ENCODE results near the gene NPDC1. TPM values are rescaled to one million over a fixed set of nuclear protein-coding genes. Genes with fewer than 3 reads are reported as not detected.

Gene NPDC1
- total RNA-seq, 4 donors from 2014 or later: 11.3 to 22.3 (median 19.0) TPM

GRCh38 chr9:137037035-137037434 is 8.9 kb downstream of the NPDC1 start:
- peaks cover 0 to 3% of the 10 kb centered on the region in 2 donors for H3K4me1 ChIP-seq
- H3K36me3 ChIP-seq: peaks cover 0 to 12% of the 10 kb centered on the region in 2 donors
- DNase-seq (no peak), ATAC-seq (no peak)
- in situ Hi-C loops (cut with MboI; ENCODE audit: low sequenced_read_pairs in 4 of 4): loop anchor here in 3 of 4 donors (5.0 to 10.0 kb wide), 3 partner anchors 92 to 252 kb away; partner anchors contain the start of genes C8G (in 1 of the 3) and FBXW5 (in 1 of the 3)
- H3K9me3 ChIP-seq: no peaks in the 10 kb centered on the region
- H3K27ac ChIP-seq: no peak overlapping the region
- TF ChIP-seq CTCF (IDR thresholded peaks at IDR 0.05 in 4 of 5, conservative IDR thresholded peaks at IDR 0.05 in 1 of 5): no peak
- TF ChIP-seq POLR2A (IDR thresholded peaks at IDR 0.05): no peak
- H3K4me3 ChIP-seq: no peak overlapping the region
- H3K27me3 ChIP-seq: peaks cover 0 to 6% (median 0%) of the 10 kb centered on the region in 3 donors
- intact Hi-C loops (cut with DNase I; ENCODE audit: low total_unique reads): no loop called here

- in situ Hi-C loops (cut with MboI; ENCODE audit: low sequenced_read_pairs in 4 of 4): loop anchor here in 3 of 4 donors (5.0 to 10.0 kb wide), 3 partner anchors 91 to 251 kb away; partner anchors contain the start of genes C8G (in 1 of the 3) and FBXW5 (in 1 of the 3)
- no peak for DNase-seq
- Histone ChIP-seq H3K27ac (no peak overlapping the region), H3K4me1 (peaks cover 0 to 3% of the 10 kb centered on the region in 2 donors), H3K9me3 (no peaks in the 10 kb centered on the region), H3K27me3 (peaks cover 0 to 6% (median 0%) of the 10 kb centered on the region in 3 donors), H3K4me3 (no peak overlapping the region), H3K36me3 (peaks cover 0 to 12% of the 10 kb centered on the region in 2 donors)
- intact Hi-C loops (cut with DNase I; ENCODE audit: low total_unique reads): loop anchor here (1.0 kb wide), 1 partner anchor 249 kb away; no protein-coding TSS in a partner anchor
- ATAC-seq: no peak
- TF ChIP-seq POLR2A (IDR thresholded peaks at IDR 0.05): no peak
- no peak for TF ChIP-seq CTCF (IDR thresholded peaks at IDR 0.05 in 4 of 5, conservative IDR thresholded peaks at IDR 0.05 in 1 of 5)
Observed at GRCh38 chr9:137035937-137036336, 10.0 kb downstream of the NPDC1 start.

- Histone ChIP-seq H3K27me3 (peaks cover 0 to 6% (median 0%) of the 10 kb centered on the region in 3 donors), H3K4me1 (peaks cover 0 to 3% of the 10 kb centered on the region in 2 donors), H3K9me3 (no peaks in the 10 kb centered on the region), H3K4me3 (no peak overlapping the region), H3K27ac (no peak overlapping the region), H3K36me3 (peaks cover 0 to 10% of the 10 kb centered on the region in 2 donors)
- intact Hi-C loops (cut with DNase I; ENCODE audit: low total_unique reads): loop anchor here (1.0 kb wide), 1 partner anchor 248 kb away; no protein-coding TSS in a partner anchor
- ATAC-seq: peak in 1 of 2 donors; percentile 12
- in situ Hi-C loops (cut with MboI; ENCODE audit: low sequenced_read_pairs in 4 of 4): loop anchor here in 3 of 4 donors (5.0 to 10.0 kb wide), 3 partner anchors 91 to 251 kb away; partner anchors contain the start of genes C8G (in 1 of the 3) and FBXW5 (in 1 of the 3)
- no peak for TF ChIP-seq POLR2A (IDR thresholded peaks at IDR 0.05)
- peak in 2 of 5 experiments; percentile 8 to 16 for TF ChIP-seq CTCF (IDR thresholded peaks at IDR 0.05 in 4 of 5, conservative IDR thresholded peaks at IDR 0.05 in 1 of 5)
- DNase-seq: no peak
Observed at GRCh38 chr9:137035507-137035834, 10.5 kb downstream of the NPDC1 start.

GRCh38 chr9:137034709-137035506 is 11.1 kb downstream of the NPDC1 start:
- peak; percentile 81 to 96 (median 91) for TF ChIP-seq CTCF (IDR thresholded peaks at IDR 0.05 in 4 of 5, conservative IDR thresholded peaks at IDR 0.05 in 1 of 5)
- TF ChIP-seq POLR2A (IDR thresholded peaks at IDR 0.05): no peak
- peak; percentile 73 to 93 for ATAC-seq
- H3K36me3 ChIP-seq: peaks cover 0 to 5% of the 10 kb centered on the region in 2 donors
- peaks cover 0 to 6% (median 0%) of the 10 kb centered on the region in 3 donors for H3K27me3 ChIP-seq
- intact Hi-C loops (cut with DNase I; ENCODE audit: low total_unique reads) (loop anchor here (1.0 kb wide), 1 partner anchor 248 kb away; no protein-coding TSS in a partner anchor), in situ Hi-C loops (cut with MboI; ENCODE audit: low sequenced_read_pairs in 4 of 4) (loop anchor here (5.0 to 10.0 kb wide), 3 partner anchors 90 to 250 kb away; partner anchors contain the start of genes C8G (in 1 of the 4) and FBXW5 (in 1 of the 4))
- no peak overlapping the region for H3K27ac ChIP-seq
- H3K9me3 ChIP-seq: no peaks in the 10 kb centered on the region
- DNase-seq: peak; percentile 55 to 66
- H3K4me1 ChIP-seq: peaks cover 0 to 3% of the 10 kb centered on the region in 2 donors
- no peak overlapping the region for H3K4me3 ChIP-seq
